Brain microvascular endothelial cell (primary cell): ENCODE data around the gene CEBPG.

ENCODE experiments used
- DNase-seq: peaks from one replicate; pipeline ENCODE4 v3.0.0-alpha.2; 2020
- H3K27ac ChIP-seq: fragments of 250-450 bp; sonication (Bioruptor Pico); 2 replicates; pipeline ENCODE4 v1.5.1; 2020; ENCODE audit warnings: mild to moderate bottlenecking, moderate library complexity
- H3K27me3 ChIP-seq: fragments of 250-450 bp; sonication (Bioruptor Pico); replicated peaks from 2 replicates; pipeline ENCODE4 v1.5.1; 2020; ENCODE audit warnings: mild to moderate bottlenecking
- H3K36me3 ChIP-seq: fragments of 250-450 bp; sonication (Bioruptor Pico); replicated peaks from 2 replicates; pipeline ENCODE4 v1.5.1; 2020; ENCODE audit warnings: mild to moderate bottlenecking
- H3K4me3 ChIP-seq: 2 replicates; pipeline ENCODE4 v1.5.1; 2011; ENCODE audit warnings: low read depth, mild to moderate bottlenecking, control low read depth, low read length, moderate library complexity
- in situ Hi-C: cut with HindIII; loops from 2 replicates; pipeline ENCODE4 v1.10.0; 2017; ENCODE audit warnings: low sequenced_read_pairs, low pct_ligation_motif_present
- TF ChIP-seq, protein P1 (sequence below): IDR thresholded peaks from 2 replicates; pipeline ENCODE4 v1.5.1; 2011; ENCODE audit warnings: low read depth, mild to moderate bottlenecking, moderate library complexity, low read length, control low read depth, inconsistent platforms; ENCODE audit errors: missing control alignments

The CEBPG gene

DNA sequence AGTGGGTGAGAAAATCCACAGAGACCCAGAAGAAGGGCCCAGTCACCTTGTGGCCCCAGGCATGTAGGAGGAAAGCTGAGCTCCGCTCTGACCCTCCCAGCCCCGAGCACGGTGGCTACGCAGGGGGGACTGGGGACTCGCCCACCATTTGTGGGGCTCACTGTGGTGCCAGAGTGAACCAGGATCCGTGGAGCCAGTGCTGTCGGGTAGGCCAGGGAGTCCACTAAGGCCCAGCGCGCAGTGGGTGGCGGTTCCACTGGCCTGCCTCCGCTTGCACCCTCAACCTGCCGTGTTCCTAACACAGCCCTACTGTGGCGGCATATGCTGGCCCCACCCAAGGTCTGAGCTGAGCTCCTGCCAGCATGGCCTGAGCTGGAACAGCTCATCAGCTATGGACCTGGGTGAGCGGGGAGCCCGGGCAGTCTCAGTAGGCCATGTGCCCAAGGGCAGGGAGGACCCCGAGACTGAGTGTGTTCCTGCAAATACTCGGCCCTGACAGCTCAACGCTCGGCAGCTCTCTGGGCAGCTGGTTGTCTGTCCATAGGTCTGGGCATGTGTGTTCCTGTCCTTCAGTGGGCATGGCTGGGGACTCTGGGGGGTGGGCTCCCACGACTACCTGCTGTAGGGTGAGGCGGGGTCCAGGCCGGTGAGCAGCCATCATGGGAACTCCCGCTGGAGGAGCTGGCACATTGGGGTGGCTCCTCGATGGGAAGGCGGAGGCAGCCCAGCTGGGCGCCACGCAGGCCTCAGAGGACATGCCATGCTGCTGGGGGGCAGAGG, 36.6 kb downstream of the CEBPG start:
- no peak for DNase-seq
- Histone ChIP-seq H3K27me3 (no peaks in the 10 kb centered on the region), H3K36me3 (no peaks in the 10 kb centered on the region), H3K4me3 (no peak overlapping the region), H3K27ac (no peak overlapping the region)
- TF ChIP-seq, protein P1, sequence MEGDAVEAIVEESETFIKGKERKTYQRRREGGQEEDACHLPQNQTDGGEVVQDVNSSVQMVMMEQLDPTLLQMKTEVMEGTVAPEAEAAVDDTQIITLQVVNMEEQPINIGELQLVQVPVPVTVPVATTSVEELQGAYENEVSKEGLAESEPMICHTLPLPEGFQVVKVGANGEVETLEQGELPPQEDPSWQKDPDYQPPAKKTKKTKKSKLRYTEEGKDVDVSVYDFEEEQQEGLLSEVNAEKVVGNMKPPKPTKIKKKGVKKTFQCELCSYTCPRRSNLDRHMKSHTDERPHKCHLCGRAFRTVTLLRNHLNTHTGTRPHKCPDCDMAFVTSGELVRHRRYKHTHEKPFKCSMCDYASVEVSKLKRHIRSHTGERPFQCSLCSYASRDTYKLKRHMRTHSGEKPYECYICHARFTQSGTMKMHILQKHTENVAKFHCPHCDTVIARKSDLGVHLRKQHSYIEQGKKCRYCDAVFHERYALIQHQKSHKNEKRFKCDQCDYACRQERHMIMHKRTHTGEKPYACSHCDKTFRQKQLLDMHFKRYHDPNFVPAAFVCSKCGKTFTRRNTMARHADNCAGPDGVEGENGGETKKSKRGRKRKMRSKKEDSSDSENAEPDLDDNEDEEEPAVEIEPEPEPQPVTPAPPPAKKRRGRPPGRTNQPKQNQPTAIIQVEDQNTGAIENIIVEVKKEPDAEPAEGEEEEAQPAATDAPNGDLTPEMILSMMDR: no peak
- in situ Hi-C loops: loop anchor here (25.0 kb wide), 1 partner anchor 352 kb away; no protein-coding TSS in a partner anchor

DNA sequence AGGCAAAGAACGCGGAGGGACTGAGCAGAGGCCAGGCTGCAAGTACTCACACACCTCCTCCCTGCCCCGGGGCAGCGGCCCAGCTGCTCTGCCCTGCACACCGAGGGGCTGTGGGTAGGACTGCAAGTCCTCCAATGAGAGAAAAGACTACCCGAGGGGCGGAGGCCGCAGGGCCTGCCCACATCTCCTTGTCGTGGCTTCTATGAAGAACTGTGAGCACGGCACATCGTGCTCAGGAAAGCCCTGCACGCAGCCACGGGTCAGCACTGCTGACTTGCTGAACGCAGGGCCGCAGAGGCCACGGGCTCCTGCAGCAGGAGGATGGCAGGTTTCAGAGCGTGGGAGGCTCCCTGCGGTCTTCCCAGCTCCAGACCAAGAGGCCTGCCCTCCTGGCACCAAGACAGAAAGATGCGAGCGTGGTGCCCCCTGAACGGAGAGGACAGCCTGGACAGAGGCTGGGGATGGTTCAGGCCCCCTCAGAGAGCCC, 37.4 kb downstream of the CEBPG start:
- TF ChIP-seq, protein P1: no peak
- H3K27me3 ChIP-seq: no peaks in the 10 kb centered on the region
- no peak for DNase-seq
- no peak overlapping the region for H3K4me3 ChIP-seq
- H3K27ac ChIP-seq: no peak overlapping the region
- in situ Hi-C loops: loop anchor here (25.0 kb wide), 1 partner anchor 351 kb away; no protein-coding TSS in a partner anchor
- H3K36me3 ChIP-seq: no peaks in the 10 kb centered on the region

DNA sequence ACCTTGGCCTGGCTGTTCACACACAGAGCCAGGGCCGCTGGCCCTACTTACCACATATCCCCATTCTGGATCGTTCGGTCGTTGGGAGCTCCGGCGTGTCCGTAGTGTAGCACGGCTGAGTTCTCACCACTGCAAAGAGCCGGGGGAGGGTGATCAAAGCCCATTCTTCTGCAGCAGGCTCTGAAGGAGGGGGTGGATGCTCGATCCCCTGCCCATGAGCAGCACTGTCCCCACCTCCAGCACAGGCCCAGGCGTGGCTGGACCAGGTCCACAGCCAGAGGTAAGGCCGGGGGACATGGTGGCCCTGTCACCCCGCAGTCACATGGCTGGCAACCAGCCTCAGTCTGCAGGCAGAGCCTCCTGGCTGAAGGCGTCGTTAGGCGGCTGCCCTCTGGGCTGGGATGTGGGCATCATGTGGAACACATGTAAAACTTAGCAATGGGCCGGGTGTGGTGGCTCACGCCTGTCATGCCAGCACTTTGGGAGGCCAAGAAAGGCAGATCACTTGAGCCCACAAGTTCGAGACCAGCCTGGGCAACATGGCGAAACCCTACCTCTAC, 38.2 kb downstream of the CEBPG start:
- H3K27me3 ChIP-seq: no peaks in the 10 kb centered on the region
- TF ChIP-seq, protein P1: no peak
- no peak overlapping the region for H3K4me3 ChIP-seq
- no peak for DNase-seq
- no peaks in the 10 kb centered on the region for H3K36me3 ChIP-seq
- in situ Hi-C loops: loop anchor here (25.0 kb wide), 1 partner anchor 351 kb away; no protein-coding TSS in a partner anchor
- no peak overlapping the region for H3K27ac ChIP-seq

DNA sequence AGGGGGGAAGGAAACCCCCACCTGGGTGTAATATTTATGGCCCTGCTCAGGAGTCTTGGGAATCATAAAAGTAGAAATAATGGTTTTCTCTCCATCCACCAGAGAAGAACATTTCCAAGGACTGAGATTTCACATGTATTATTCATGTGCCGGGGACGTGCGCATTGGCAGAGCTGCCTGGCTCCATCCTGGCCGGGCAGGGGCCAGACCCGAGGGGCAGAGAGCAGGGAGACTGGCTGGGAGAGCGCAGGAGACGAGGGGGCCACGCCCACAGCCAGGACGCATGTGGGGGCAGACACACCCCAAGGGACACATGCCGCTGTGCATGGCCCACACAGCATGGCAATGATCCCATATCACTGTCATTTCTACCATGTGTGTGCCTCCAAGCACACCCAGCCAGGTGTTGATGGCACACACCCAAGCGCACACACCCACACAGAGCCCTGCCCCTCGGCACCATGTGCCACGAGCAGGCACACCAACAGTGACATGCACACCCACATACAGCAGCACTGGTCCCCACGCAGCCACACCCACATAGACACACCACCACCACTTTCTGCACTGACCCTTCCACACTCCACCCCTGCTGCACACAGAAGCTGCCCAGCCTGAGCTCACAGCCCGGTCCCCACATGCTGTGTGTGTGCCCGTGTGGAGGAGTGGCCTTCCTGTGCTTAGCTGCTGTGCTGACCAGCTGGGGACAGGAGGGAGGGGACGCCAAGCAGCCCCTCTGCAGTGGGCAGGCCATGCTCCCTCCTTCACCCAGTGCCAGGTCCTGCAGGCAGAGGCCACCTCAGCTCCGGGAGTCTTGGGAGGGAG, 39.3 kb downstream of the CEBPG start:
- no peak for DNase-seq

DNA sequence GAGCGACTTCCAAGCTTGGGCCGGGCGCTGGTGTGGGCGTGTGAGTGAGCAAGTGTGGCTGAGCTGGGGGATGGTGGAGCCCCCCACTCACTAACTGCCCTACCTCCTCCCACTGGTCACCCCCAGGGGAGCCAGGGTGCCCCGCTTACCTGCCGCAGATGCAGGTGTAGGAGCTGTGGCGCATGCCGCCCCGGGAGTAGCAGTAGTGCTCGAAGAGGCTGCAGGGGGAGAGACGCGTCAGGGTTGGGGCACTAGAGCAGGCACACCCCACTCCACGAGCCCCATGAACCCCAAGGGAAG, 39.9 kb downstream of the CEBPG start:
- in situ Hi-C loops: loop anchor here (25.0 kb wide), 1 partner anchor 349 kb away; no protein-coding TSS in a partner anchor
- Histone ChIP-seq H3K27ac (no peak overlapping the region), H3K27me3 (no peaks in the 10 kb centered on the region), H3K36me3 (no peaks in the 10 kb centered on the region), H3K4me3 (no peak overlapping the region)
- TF ChIP-seq, protein P1: no peak
- no peak for DNase-seq

More for the DNA sequence above, 39.3 kb downstream of the CEBPG start:
- no peak overlapping the region for H3K4me3 ChIP-seq
- no peaks in the 10 kb centered on the region for H3K36me3 ChIP-seq
- TF ChIP-seq, protein P1: no peak
- H3K27me3 ChIP-seq: no peaks in the 10 kb centered on the region
- in situ Hi-C loops: loop anchor here (25.0 kb wide), 1 partner anchor 349 kb away; no protein-coding TSS in a partner anchor
- no peak overlapping the region for H3K27ac ChIP-seq
